KMS-11 (cell line): Measurements from ENCODE around the gene MNAT1.
"Not testable (repeated sequence)": the region's sequence is repeated elsewhere in the genome, so short reads cannot be mapped to it uniquely, and the experiment has no call there.

ENCODE experiments used
- H2AFZ ChIP-seq: fragments of 200-600 bp; sonication (generic); 2 replicates; pipeline ENCODE4 v1.6.1; 2016; ENCODE audit warnings: antibody characterized with exemption, mixed run types, low read depth
- H3K27ac ChIP-seq: fragments of 200-600 bp; sonication (generic); 2 replicates; pipeline ENCODE4 v1.6.1; 2016; ENCODE audit warnings: mild to moderate bottlenecking, mixed run types
- H3K27me3 ChIP-seq: fragments of 200-600 bp; sonication (generic); 2 replicates; pipeline ENCODE4 v1.6.1; 2017; ENCODE audit warnings: mild to moderate bottlenecking, low read depth, mixed run types, moderate library complexity; ENCODE audit not compliant: insufficient read depth
- H3K36me3 ChIP-seq: fragments of 200-600 bp; sonication (generic); 2 replicates; pipeline ENCODE4 v1.6.1; 2017; ENCODE audit warnings: mild to moderate bottlenecking, mixed run types; ENCODE audit not compliant: insufficient read depth
- H3K4me1 ChIP-seq: fragments of 200-600 bp; sonication (generic); 2 replicates; pipeline ENCODE4 v1.6.1; 2016; ENCODE audit warnings: mild to moderate bottlenecking, low read depth, mixed run types; ENCODE audit not compliant: poor library complexity, severe bottlenecking
- H3K4me2 ChIP-seq: fragments of 200-600 bp; sonication (generic); 2 replicates; pipeline ENCODE4 v1.7.0; 2016; ENCODE audit warnings: mild to moderate bottlenecking, mixed run types
- H3K4me3 ChIP-seq: fragments of 200-600 bp; sonication (generic); IDR thresholded peaks from 2 replicates; pipeline ENCODE4 v1.6.1; 2017; ENCODE audit warnings: low read depth, low read length, mixed read lengths; ENCODE audit not compliant: insufficient read depth
- H3K79me2 ChIP-seq: fragments of 200-600 bp; sonication (generic); 2 replicates; pipeline ENCODE4 v1.6.1; 2016; ENCODE audit warnings: low read depth, mixed run types; ENCODE audit not compliant: insufficient read depth
- H3K9ac ChIP-seq: fragments of 200-600 bp; sonication (generic); 2 replicates; pipeline ENCODE4 v1.6.1; 2016; ENCODE audit warnings: mild to moderate bottlenecking, mixed run types
- H4K20me1 ChIP-seq: fragments of 200-600 bp; sonication (generic); 2 replicates; pipeline ENCODE4 v1.6.1; 2016; ENCODE audit warnings: mild to moderate bottlenecking, mixed run types; ENCODE audit not compliant: insufficient read depth
- CTCF ChIP-seq: fragments of 200-600 bp; sonication (generic); conservative IDR thresholded peaks from 2 replicates; pipeline ENCODE4 v1.6.1; 2017; ENCODE audit warnings: low read depth, mild to moderate bottlenecking, antibody characterized with exemption, low read length, moderate library complexity, mixed read lengths

MNAT1 gene

GRCh38 chr14:60884134-60884533, 149.6 kb downstream of the MNAT1 start:
- Histone ChIP-seq H3K79me2 (no peaks in the 10 kb centered on the region), H3K27me3 (no peaks in the 10 kb centered on the region), H4K20me1 (no peaks in the 10 kb centered on the region), H3K4me2 (no peak overlapping the region), H3K9ac (no peak overlapping the region), H2AFZ (no peak overlapping the region), H3K27ac (no peak overlapping the region), H3K4me1 (no peaks in the 10 kb centered on the region), H3K4me3 (no peak overlapping the region), H3K36me3 (no peaks in the 10 kb centered on the region)
- TF ChIP-seq CTCF: no peak

- not testable (repeated sequence) for H2AFZ ChIP-seq, H3K27ac ChIP-seq, H3K4me3 ChIP-seq, H3K4me1 ChIP-seq, H3K4me2 ChIP-seq, H3K36me3 ChIP-seq, H3K27me3 ChIP-seq, H3K9ac ChIP-seq, H4K20me1 ChIP-seq, H3K79me2 ChIP-seq
Measured at GRCh38 chr14:60890636-60891035, 156.1 kb downstream of the MNAT1 start.

- Histone ChIP-seq H3K4me3 (no peak overlapping the region), H3K9ac (no peak overlapping the region), H3K4me2 (no peak overlapping the region), H3K27ac (no peak overlapping the region), H3K4me1 (no peaks in the 10 kb centered on the region), H3K27me3 (no peaks in the 10 kb centered on the region), H4K20me1 (no peaks in the 10 kb centered on the region), H2AFZ (no peak overlapping the region), H3K36me3 (no peaks in the 10 kb centered on the region), H3K79me2 (no peaks in the 10 kb centered on the region)
- no peak for TF ChIP-seq CTCF
Measured at GRCh38 chr14:60893911-60894310, 159.3 kb downstream of the MNAT1 start.

- Histone ChIP-seq H2AFZ (no peak overlapping the region), H3K36me3 (no peaks in the 10 kb centered on the region), H3K27me3 (no peaks in the 10 kb centered on the region), H3K27ac (no peak overlapping the region), H3K4me2 (no peak overlapping the region), H4K20me1 (no peaks in the 10 kb centered on the region), H3K4me3 (no peak overlapping the region), H3K79me2 (no peaks in the 10 kb centered on the region), H3K4me1 (no peaks in the 10 kb centered on the region), H3K9ac (no peak overlapping the region)
- TF ChIP-seq CTCF: no peak
Measured at GRCh38 chr14:60904381-60904780, 169.8 kb downstream of the MNAT1 start.

GRCh38 chr14:60905923-60906322, 171.4 kb downstream of the MNAT1 start:
- no peak overlapping the region for H3K4me2 ChIP-seq
- no peak overlapping the region for H3K4me3 ChIP-seq
- no peaks in the 10 kb centered on the region for H3K27me3 ChIP-seq
- H3K9ac ChIP-seq: no peak overlapping the region
- H3K27ac ChIP-seq: no peak overlapping the region
- no peaks in the 10 kb centered on the region for H4K20me1 ChIP-seq
- no peaks in the 10 kb centered on the region for H3K4me1 ChIP-seq
- no peak for TF ChIP-seq CTCF
- no peaks in the 10 kb centered on the region for H3K36me3 ChIP-seq
- no peaks in the 10 kb centered on the region for H3K79me2 ChIP-seq
- no peak overlapping the region for H2AFZ ChIP-seq
